MM.1S (cell line): Measurements from ENCODE around the gene ARMCX6.
A peak's percentile ranks its signal among the peaks of the same experiment; 100 is the strongest.

Source experiments
- DNase-seq: peaks from one replicate; pipeline ENCODE4 v3.0.0-alpha.2; 2015
- H2AFZ ChIP-seq: fragments of 300-600 bp; sonication (generic); 2 replicates; pipeline ENCODE4 v1.6.0; 2016; ENCODE audit warnings: antibody characterized with exemption, low read length
- H3F3A ChIP-seq: fragments of 300-600 bp; sonication (generic); 2 replicates; pipeline ENCODE4 v1.6.1; 2016; ENCODE audit warnings: mild to moderate bottlenecking, antibody characterized with exemption, low read length, moderate library complexity, mixed read lengths; ENCODE audit not compliant: insufficient read depth
- H3K27ac ChIP-seq: fragments of 300-600 bp; sonication (generic); 2 replicates; pipeline ENCODE4 v1.5.1; 2016; ENCODE audit warnings: mild to moderate bottlenecking, low read length
- H3K27me3 ChIP-seq: fragments of 300-600 bp; sonication (generic); replicated peaks from 2 replicates; pipeline ENCODE4 v1.6.0; 2016; ENCODE audit warnings: low read length; ENCODE audit not compliant: insufficient read depth
- H3K36me3 ChIP-seq: fragments of 300-600 bp; sonication (generic); replicated peaks from 2 replicates; pipeline ENCODE4 v1.6.1; 2016; ENCODE audit warnings: mild to moderate bottlenecking, low read length, mixed read lengths; ENCODE audit not compliant: insufficient read depth
- H3K4me1 ChIP-seq: fragments of 300-600 bp; sonication (generic); 2 replicates; pipeline ENCODE4 v1.6.1; 2016; ENCODE audit warnings: low read length, mixed read lengths
- H3K4me2 ChIP-seq: fragments of 300-600 bp; sonication (generic); 2 replicates; pipeline ENCODE4 v1.6.0; 2016; ENCODE audit warnings: low read depth, low read length
- H3K4me3 ChIP-seq: fragments of 300-600 bp; sonication (generic); 2 replicates; pipeline ENCODE4 v1.5.1; 2016; ENCODE audit warnings: low read length, mixed read lengths
- H3K79me2 ChIP-seq: fragments of 300-600 bp; sonication (generic); 2 replicates; pipeline ENCODE4 v1.6.1; 2016; ENCODE audit warnings: mixed run types, low read length, mixed read lengths
- H3K9ac ChIP-seq: fragments of 300-600 bp; sonication (generic); 2 replicates; pipeline ENCODE4 v1.6.1; 2016; ENCODE audit warnings: low read length, mixed read lengths
- H3K9me2 ChIP-seq: fragments of 300-600 bp; sonication (generic); replicated peaks from 2 replicates; pipeline ENCODE4 v1.6.1; 2016; ENCODE audit warnings: mild to moderate bottlenecking, low read length, mixed read lengths; ENCODE audit not compliant: insufficient read depth
- H3K9me3 ChIP-seq: fragments of 300-600 bp; sonication (generic); replicated peaks from 2 replicates; pipeline ENCODE4 v1.6.1; 2016; ENCODE audit warnings: mild to moderate bottlenecking, low read length, mixed read lengths; ENCODE audit not compliant: insufficient read depth
- H4K20me1 ChIP-seq: fragments of 300-600 bp; sonication (generic); 2 replicates; pipeline ENCODE4 v1.6.1; 2016; ENCODE audit warnings: mild to moderate bottlenecking, low read length, moderate library complexity, mixed read lengths; ENCODE audit not compliant: insufficient read depth
- EZH2 ChIP-seq: fragments of 300-600 bp; sonication (generic); optimal IDR thresholded peaks from 2 replicates; pipeline ENCODE3; 2017; ENCODE audit warnings: low read depth, mild to moderate bottlenecking, antibody characterized with exemption, low read length, mixed read lengths
- EZH2phosphoT487 ChIP-seq: fragments of 300-600 bp; sonication (generic); IDR thresholded peaks from 2 replicates; pipeline ENCODE4 v1.6.1; 2018; ENCODE audit warnings: antibody characterized with exemption, low read length
- TF ChIP-seq, protein P1 (sequence below): fragments of 300-600 bp; sonication (generic); IDR thresholded peaks from 2 replicates; pipeline ENCODE4 v1.5.1; 2016; ENCODE audit warnings: antibody characterized with exemption, low read length, mixed read lengths

Gene ARMCX6

DNA sequence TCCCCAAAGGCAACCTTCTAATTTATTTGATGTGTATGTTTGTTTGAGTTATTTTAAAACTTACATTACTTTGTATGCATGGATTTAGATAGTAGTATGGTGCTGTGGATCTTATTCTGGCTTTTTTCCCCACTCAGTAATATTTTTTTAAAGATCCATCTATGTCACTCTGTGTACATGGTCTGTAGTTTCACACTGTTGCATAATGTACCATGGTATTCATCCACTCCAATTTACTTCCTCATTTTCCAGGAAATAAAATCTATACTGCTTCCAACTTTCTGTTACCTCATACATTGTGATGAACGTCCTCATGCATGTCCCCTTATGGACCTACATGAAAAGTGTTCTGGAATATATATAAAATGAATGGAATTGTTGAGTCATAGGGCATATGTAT, 24.3 kb upstream of the ARMCX6 start:
- no peaks in the 10 kb centered on the region for H4K20me1 ChIP-seq
- H3K4me3 ChIP-seq: no peak overlapping the region
- no peaks in the 10 kb centered on the region for H3K79me2 ChIP-seq
- DNase-seq: no peak
- TF ChIP-seq EZH2phosphoT487 (no peak), EZH2 (no peak)
- TF ChIP-seq, protein P1, sequence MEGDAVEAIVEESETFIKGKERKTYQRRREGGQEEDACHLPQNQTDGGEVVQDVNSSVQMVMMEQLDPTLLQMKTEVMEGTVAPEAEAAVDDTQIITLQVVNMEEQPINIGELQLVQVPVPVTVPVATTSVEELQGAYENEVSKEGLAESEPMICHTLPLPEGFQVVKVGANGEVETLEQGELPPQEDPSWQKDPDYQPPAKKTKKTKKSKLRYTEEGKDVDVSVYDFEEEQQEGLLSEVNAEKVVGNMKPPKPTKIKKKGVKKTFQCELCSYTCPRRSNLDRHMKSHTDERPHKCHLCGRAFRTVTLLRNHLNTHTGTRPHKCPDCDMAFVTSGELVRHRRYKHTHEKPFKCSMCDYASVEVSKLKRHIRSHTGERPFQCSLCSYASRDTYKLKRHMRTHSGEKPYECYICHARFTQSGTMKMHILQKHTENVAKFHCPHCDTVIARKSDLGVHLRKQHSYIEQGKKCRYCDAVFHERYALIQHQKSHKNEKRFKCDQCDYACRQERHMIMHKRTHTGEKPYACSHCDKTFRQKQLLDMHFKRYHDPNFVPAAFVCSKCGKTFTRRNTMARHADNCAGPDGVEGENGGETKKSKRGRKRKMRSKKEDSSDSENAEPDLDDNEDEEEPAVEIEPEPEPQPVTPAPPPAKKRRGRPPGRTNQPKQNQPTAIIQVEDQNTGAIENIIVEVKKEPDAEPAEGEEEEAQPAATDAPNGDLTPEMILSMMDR: no peak
- no peaks in the 10 kb centered on the region for H3K4me1 ChIP-seq
- no peak overlapping the region for H2AFZ ChIP-seq
- no peaks in the 10 kb centered on the region for H3F3A ChIP-seq
- H3K9me2 ChIP-seq: no peaks in the 10 kb centered on the region
- H3K9me3 ChIP-seq: no peaks in the 10 kb centered on the region
- H3K27ac ChIP-seq: no peak overlapping the region
- no peak overlapping the region for H3K9ac ChIP-seq
- H3K36me3 ChIP-seq: no peaks in the 10 kb centered on the region
- no peak overlapping the region for H3K4me2 ChIP-seq
- H3K27me3 ChIP-seq: no peaks in the 10 kb centered on the region

DNA sequence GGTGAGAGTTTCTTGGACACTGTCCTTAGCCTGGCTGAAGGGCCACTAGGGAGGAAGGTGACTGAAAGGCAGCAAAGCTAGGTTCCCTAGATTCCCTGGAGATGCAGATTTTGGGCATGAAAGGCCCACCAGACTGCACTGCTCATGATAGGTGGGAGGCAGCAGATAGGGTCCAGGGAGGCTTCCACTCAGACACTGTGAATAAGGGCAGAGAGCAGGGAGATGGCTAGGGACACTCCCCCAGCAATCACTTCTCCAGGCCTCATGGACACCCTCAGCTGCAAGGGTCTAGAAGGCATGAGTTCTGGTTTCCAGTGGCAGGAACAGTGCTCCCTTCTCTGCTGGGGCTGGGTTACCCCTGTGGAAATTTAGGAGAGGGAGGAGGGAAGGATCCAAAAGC, 21.8 kb upstream of the ARMCX6 start:
- H3K4me3 ChIP-seq: no peak overlapping the region
- TF ChIP-seq, protein P1: no peak
- TF ChIP-seq EZH2: no peak
- no peak for TF ChIP-seq EZH2phosphoT487
- no peaks in the 10 kb centered on the region for H3F3A ChIP-seq
- no peaks in the 10 kb centered on the region for H3K79me2 ChIP-seq
- H3K9me2 ChIP-seq: no peaks in the 10 kb centered on the region
- H3K27me3 ChIP-seq: no peaks in the 10 kb centered on the region
- no peak overlapping the region for H3K4me2 ChIP-seq
- no peaks in the 10 kb centered on the region for H3K36me3 ChIP-seq
- no peak for DNase-seq
- no peaks in the 10 kb centered on the region for H3K9me3 ChIP-seq
- no peaks in the 10 kb centered on the region for H3K4me1 ChIP-seq
- H3K27ac ChIP-seq: no peak overlapping the region
- H4K20me1 ChIP-seq: no peaks in the 10 kb centered on the region
- no peak overlapping the region for H3K9ac ChIP-seq
- no peak overlapping the region for H2AFZ ChIP-seq

DNA sequence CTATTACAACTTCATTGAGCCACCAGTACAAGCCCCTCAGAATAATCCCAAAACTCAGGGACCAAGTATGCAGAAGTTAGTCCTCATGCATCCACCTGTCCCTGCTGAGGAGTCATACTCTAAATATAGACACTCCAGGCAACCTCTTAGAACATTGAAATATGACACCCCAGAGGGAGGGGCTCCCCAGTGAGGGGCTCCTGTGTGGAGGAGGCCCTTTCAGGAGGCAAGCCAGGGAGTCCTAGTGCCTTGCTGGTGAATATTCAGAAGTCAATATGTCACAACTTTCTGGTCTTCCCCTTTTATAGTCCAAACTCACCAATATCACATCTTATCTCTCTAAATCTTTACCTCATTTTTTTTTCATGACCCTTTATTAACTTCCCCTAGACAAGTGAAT, 1.6 kb upstream of the ARMCX6 start:
- Histone ChIP-seq H4K20me1 (no peaks in the 10 kb centered on the region), H3K9ac (no peak overlapping the region), H3K27ac (no peak overlapping the region), H3K4me1 (peaks cover 16% of the 10 kb centered on the region), H3K36me3 (no peaks in the 10 kb centered on the region), H3K9me2 (no peaks in the 10 kb centered on the region), H2AFZ (no peak overlapping the region), H3F3A (0 out of 2 replicates have a peak, but pooled peaks cover 4% of the 10 kb centered on the region), H3K9me3 (no peaks in the 10 kb centered on the region), H3K4me2 (no peak overlapping the region), H3K4me3 (no peak overlapping the region), H3K79me2 (peaks cover 24% of the 10 kb centered on the region), H3K27me3 (no peaks in the 10 kb centered on the region)
- DNase-seq: peak; percentile 24
- TF ChIP-seq, protein P1: no peak
- TF ChIP-seq EZH2phosphoT487 (no peak), EZH2 (no peak)

DNA sequence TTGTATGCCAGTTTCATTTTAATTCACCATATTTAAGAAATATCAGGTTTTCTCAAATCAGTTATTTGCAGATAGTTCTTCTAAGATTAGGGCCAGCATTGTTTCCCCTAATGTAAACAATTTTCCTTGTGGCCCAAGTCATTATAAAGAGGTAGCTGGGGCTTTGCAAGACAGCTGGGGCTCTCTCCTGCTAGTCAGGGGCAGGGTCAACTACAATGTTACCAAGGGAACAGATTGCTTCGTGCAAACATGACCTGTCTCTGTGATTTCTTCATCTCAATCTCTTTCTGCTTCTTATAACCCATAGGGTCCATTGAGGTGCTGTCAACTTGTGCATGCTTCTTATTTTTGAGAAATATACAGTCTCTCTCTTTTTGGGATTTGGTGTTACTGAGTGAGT, 12.1 kb downstream of the ARMCX6 start:
- DNase-seq: no peak
- Histone ChIP-seq H3K27ac (no peak overlapping the region), H3K79me2 (no peaks in the 10 kb centered on the region), H4K20me1 (no peaks in the 10 kb centered on the region), H3K9ac (no peak overlapping the region), H3K9me2 (no peaks in the 10 kb centered on the region), H3K4me2 (no peak overlapping the region), H3F3A (no peaks in the 10 kb centered on the region), H3K4me3 (no peak overlapping the region), H3K9me3 (no peaks in the 10 kb centered on the region), H3K36me3 (no peaks in the 10 kb centered on the region), H2AFZ (no peak overlapping the region), H3K4me1 (no peaks in the 10 kb centered on the region), H3K27me3 (no peaks in the 10 kb centered on the region)
- TF ChIP-seq EZH2 (no peak), EZH2phosphoT487 (no peak)
- TF ChIP-seq, protein P1: no peak
